Stimulated activated CD4-positive, alpha-beta T cell treated with anti-CD3 and anti-CD28 coated beads, Interleukin-4, amount 100 ng/mL, for 4 hours (primary cell): ENCODE results near the gene LSAMP.

Experiments
- DNase-seq, 2 experiments: peaks; one replicate each; pipeline ENCODE4 v3.0.0-alpha.2; 2020

The LSAMP gene

GRCh38 chr3:115999001-115999585, 446.2 kb downstream of the LSAMP start:
- DNase-seq: no peak

DNA sequence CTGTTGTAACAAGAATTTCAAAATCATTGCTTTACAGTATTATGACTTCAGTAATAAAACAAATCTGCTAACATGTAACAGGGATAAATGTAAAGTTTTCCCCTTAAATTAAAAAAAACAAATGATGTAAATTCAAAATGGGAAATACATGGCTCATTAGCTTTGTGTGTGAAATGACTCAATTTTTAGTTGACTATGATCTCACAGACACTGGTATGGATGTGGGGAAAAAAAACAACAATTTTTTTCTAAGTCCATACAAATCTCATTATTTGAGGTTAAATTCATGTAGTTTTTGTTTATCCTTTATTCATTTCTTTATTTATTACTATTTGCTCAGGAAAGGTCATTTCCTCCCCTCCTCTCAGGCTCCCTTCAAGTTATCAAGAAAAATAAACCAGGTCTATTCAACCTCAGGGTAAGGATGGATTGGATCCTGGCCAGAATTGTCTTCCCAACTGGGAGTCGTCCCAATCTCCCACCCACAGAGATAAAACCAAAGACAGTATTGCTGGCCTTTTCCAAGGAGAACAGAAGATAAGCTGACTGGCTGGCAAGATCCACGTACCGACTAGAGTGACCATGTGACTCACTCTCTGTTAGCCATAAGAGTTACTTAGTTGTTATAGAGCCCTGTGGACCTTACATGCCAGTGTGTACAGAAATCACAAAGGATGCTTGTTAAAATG, 448.7 kb downstream of the LSAMP start:
- DNase-seq: no peak

- DNase-seq: no peak
Measured at GRCh38 chr3:115990669-115991068, 454.6 kb downstream of the LSAMP start.

GRCh38 chr3:115989684-115990421, 455.4 kb downstream of the LSAMP start:
- DNase-seq: no peak

- DNase-seq: no peak
Measured at GRCh38 chr3:115986555-115987207, 458.6 kb downstream of the LSAMP start.

- no peak for DNase-seq
Measured at GRCh38 chr3:115982629-115983028, 462.7 kb downstream of the LSAMP start.

GRCh38 chr3:115982108-115982507, 463.2 kb downstream of the LSAMP start:
- DNase-seq: no peak

DNA sequence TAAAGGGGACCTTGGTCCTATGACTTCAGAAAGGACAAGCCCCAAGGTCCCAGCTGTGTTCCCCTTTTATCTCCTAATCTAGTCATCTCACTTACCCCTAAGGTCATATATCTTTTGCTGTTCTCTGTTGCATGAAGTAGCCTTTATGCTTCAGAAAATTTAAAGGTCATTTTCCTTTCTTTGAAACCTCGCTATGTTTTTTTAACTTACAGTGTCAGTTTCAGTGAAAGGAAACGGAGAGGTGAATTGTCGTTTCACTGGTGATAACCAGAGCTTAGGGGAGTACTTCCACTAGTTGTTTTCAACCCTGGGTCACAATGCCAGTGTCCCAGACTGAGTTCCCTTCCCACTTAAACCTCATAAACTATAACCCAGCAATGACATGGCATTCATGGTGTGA, 464.6 kb downstream of the LSAMP start:
- no peak for DNase-seq

GRCh38 chr3:115977866-115978265, 467.4 kb downstream of the LSAMP start:
- no peak for DNase-seq

- DNase-seq: no peak
Measured at GRCh38 chr3:115975796-115976195, 469.5 kb downstream of the LSAMP start.

DNA sequence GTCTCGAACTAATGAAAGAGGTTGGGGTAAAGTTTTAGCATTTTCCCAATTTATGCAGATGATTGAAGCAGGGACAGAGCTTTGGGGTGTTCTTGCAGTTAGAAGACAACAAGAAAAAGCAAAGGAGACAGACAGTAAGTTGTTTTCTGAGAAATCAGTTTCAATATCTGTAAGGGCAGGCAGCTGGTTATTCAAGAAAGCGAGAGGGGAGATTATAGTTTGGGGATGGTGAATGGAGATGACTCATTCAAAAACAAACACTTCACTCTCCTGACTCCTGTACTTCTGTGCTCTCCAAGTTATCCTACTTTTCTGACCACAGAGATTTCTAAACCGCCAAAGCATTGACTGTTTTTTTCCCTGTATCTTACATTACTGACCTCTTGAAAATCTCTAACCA, 469.9 kb downstream of the LSAMP start:
- DNase-seq: no peak

- no peak for DNase-seq
Measured at GRCh38 chr3:115974940-115975339, 470.3 kb downstream of the LSAMP start.

DNA sequence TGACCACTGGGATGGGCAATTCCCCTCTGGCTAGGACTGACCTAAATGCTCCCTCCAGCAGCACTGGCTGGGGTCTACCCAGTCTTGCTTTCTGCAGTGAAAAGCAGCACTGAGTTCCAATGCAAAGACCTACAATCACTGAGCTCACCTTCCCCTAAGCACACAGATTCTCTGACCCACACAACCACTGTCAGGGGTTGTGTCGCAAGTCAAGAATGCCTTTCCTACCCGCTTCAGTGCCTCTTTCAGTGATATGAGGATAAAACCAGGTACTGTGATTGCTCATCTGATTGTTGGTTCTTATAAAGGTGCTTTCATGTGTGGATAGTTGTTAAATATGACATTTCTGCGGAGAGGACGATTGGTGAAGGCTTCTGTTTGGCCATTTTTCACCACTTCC, 476.4 kb downstream of the LSAMP start:
- DNase-seq: no peak

- no peak for DNase-seq
Measured at GRCh38 chr3:115961380-115961779, 483.9 kb downstream of the LSAMP start.

- DNase-seq: no peak
Measured at GRCh38 chr3:115960799-115961198, 484.5 kb downstream of the LSAMP start.

- no peak for DNase-seq
Measured at GRCh38 chr3:115958526-115958925, 486.8 kb downstream of the LSAMP start.

DNA sequence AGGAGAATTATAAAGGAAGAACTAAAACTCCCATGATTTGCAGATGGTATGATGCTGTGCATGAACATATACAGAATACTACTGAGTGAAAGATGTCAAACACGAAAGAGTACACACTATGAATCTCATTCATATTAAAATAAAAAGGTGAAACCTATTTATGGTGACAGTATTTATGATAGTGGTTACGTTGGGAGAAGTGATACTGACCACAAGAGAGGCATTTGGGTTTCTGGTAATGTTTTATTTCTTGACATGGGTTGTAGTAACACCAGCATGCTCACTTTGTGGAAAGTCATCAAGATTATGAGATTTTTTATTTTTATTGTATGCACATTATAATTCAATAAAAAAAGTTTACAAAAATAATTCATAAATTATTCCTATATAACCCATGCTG, 498.0 kb downstream of the LSAMP start:
- no peak for DNase-seq

- DNase-seq: no peak
Measured at GRCh38 chr3:115943579-115943978, 501.7 kb downstream of the LSAMP start.

DNA sequence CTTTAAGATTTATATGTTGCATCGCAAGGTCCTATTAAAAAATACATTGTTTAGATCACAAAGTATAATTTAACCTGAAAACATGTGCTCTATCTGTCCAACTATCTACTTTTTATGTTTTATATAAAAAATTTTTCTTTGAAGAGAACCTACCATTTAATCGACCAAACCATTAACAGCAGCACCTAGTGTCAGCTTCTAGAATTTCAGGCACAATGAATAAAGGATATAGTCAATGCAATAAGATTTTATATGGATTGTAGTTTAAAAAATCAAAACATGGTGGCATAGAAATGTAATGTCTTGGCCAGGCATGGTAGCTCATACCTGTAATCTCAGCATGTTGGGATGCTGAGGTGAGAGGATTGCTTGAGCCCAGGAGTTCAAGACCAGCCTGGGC, 508.2 kb downstream of the LSAMP start:
- DNase-seq: no peak

DNA sequence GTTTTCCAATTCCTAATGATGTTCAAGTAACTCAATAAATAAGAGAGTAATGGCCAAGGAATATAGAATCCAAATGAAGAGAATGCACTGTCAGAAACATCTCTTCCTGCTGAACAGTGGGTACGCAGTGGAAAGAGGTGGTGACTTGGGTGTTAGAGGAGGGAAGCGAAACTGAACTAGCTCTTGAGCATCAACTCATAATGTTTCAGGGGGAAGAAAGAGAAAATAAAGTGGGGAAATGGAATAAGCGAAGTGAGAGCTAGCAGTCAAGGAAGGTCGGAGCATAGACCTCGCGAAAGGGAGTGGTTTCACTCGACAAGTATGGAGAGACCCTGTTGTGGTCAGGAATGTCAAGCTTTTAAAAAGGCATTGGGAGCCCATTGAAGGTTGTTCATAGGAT, 512.5 kb downstream of the LSAMP start:
- no peak for DNase-seq

GRCh38 chr3:115931581-115931980, 513.7 kb downstream of the LSAMP start:
- no peak for DNase-seq

GRCh38 chr3:115930922-115931321, 514.4 kb downstream of the LSAMP start:
- no peak for DNase-seq

DNA sequence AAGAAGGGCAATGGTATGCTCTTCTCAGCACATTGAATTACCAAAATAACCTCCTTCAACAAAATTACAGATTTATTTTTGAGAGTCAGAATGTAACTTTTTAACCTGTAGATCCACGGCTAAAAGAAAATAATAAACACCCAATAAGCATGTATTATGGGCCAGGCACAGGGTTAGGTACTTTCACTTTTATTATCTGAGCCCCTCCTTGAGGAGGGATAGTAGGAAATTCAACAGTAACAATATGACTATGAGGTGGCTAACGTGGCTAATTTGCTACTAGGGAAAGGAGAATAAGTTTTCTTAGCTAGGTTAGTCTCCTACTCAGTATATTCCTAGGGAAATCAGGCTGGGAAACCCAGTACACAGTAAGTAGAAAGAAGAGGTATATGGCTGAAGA, 515.1 kb downstream of the LSAMP start:
- DNase-seq: no peak

GRCh38 chr3:115928376-115928775, 516.9 kb downstream of the LSAMP start:
- no peak for DNase-seq
